Erythroblast (primary cell): Measurements from ENCODE around the gene LARP1.

Source experiments
- GATA1 ChIP-seq: IDR thresholded peaks from 2 replicates; pipeline ENCODE4 v1.6.1; 2011; ENCODE audit warnings: low read depth, mild to moderate bottlenecking, control low read depth, low read length, moderate library complexity
- POLR2A ChIP-seq: IDR thresholded peaks from 2 replicates; pipeline ENCODE4 v1.6.1; 2011; ENCODE audit warnings: mild to moderate bottlenecking, low read length

DNA sequence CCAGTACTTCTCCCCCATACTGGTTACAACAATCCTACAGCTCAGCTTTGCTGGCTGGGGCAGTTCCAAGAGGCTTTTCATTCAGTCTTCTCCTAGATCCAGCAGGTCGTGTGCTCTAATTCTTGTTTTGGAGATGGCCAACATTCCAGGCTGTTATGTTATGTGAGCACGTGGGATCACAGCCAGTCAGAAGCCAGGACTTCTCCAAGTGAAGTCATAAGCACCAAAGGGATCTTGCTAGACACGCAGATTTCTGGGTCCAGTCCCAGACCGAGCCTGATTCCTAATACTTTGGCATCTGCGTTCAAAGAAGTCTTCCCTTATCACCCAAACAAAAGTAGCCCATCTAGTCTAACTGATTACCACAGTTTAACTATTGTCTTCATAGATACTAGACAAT is 1.4 kb upstream of the LARP1 start:
- TF ChIP-seq POLR2A: no peak
- TF ChIP-seq GATA1: no peak
